SK-N-MC (cell line): ENCODE results near the gene ZNF423.

Experiments
- EZH2 ChIP-seq: fragments of 200-600 bp; sonication (generic); IDR thresholded peaks from one replicate; pipeline ENCODE4 v1.6.1; 2017; ENCODE audit warnings: antibody characterized with exemption
- FOXP2 ChIP-seq: optimal IDR thresholded peaks from 2 replicates; pipeline ENCODE3; 2011; ENCODE audit warnings: mild to moderate bottlenecking, moderate library complexity; ENCODE audit not compliant: insufficient read depth; ENCODE audit errors: extremely low read length, control extremely low read depth
- POLR2AphosphoS5 ChIP-seq: IDR thresholded peaks from 2 replicates; pipeline ENCODE4 v1.6.1; 2012; ENCODE audit warnings: mild to moderate bottlenecking, low read depth, low read length, borderline replicate concordance

GRCh38 chr16:49576941-49577340 is 279.0 kb downstream of the ZNF423 start:
- no peak for TF ChIP-seq POLR2AphosphoS5
- TF ChIP-seq EZH2, result no peak
- TF ChIP-seq FOXP2, result no peak
